Skeletal muscle tissue (tissue), 4 donors: Measurements from ENCODE around the gene RXRB. TPM values are rescaled to one million over a fixed set of nuclear protein-coding genes. Genes with fewer than 3 reads are reported as not detected.

Source experiments
- H3K27ac ChIP-seq: one replicate; pipeline ENCODE4 v1.7.0; 2013; ENCODE audit warnings: mild to moderate bottlenecking, low read depth, low read length, inconsistent platforms
- H3K27me3 ChIP-seq, 3 donors: one replicate each; pipeline ENCODE4 v1.7.0; 2013; ENCODE audit warnings: low read length in 3 of 3; ENCODE audit not compliant: control insufficient read depth in 3 of 3, insufficient read depth in 3 of 3
- H3K36me3 ChIP-seq, 3 donors: one replicate each; pipeline ENCODE4 v1.7.0; 2013; ENCODE audit warnings: low read length in 3 of 3; ENCODE audit not compliant: control insufficient read depth in 3 of 3, insufficient read depth in 3 of 3
- H3K4me1 ChIP-seq, 3 donors: one replicate each; pipeline ENCODE4 v1.7.0; 2013; ENCODE audit warnings: low read length in 3 of 3, mild to moderate bottlenecking in 3 of 3; ENCODE audit not compliant: control insufficient read depth in 3 of 3, insufficient read depth in 3 of 3
- H3K4me3 ChIP-seq, 3 donors: one replicate each; pipeline ENCODE4 v1.7.0; 2013; ENCODE audit warnings: low read length in 3 of 3
- H3K9ac ChIP-seq, 3 donors: one replicate each; pipeline ENCODE4 v1.7.0; 2013; ENCODE audit warnings: low read length in 3 of 3, mild to moderate bottlenecking in 3 of 3, moderate library complexity in 2 of 3, low read depth in 1 of 3
- H3K9me3 ChIP-seq, 3 donors: one replicate each; pipeline ENCODE4 v1.7.0; 2013; ENCODE audit warnings: low read length in 3 of 3; ENCODE audit not compliant: control insufficient read depth in 3 of 3
- total RNA-seq: library from RNA; depleted of rRNA; stranded (reverse); fragments of >200 nt; gene quantifications from one replicate; pipeline ENCODE4 v1.2.3, GENCODE V29; 2014
- donor health status: Osteomylitis.

The RXRB gene
- 17.7 TPM for total RNA-seq

GRCh38 chr6:33200219-33201146, at the start of gene RXRB, which contains the start of gene SLC39A7:
RXRB (minus strand) TSS chr6:33200665; CDS start chr6:33200476, 189 bp downstream.
SLC39A7 (plus strand) TSS chr6:33200867; CDS start chr6:33201246, 379 bp downstream.
- peaks cover 42 to 55% (median 46%) of the 10 kb centered on the region in 3 donors for H3K36me3 ChIP-seq
- no peaks in the 10 kb centered on the region for H3K9me3 ChIP-seq

GRCh38 chr6:33249732-33250630, 49.5 kb upstream of the RXRB start:
- Histone ChIP-seq H3K9ac (peak overlapping the region; percentile 88 to 97 (median 93)), H3K27ac (peak overlapping the region; percentile 94)

More at GRCh38 chr6:33200219-33201146, at the start of gene RXRB, which contains the start of gene SLC39A7:
- Histone ChIP-seq H3K27ac (peak within 1 kb of the TSS; percentile 94), H3K4me1 (peaks cover 54 to 70% (median 58%) of the 10 kb centered on the region in 3 donors), H3K27me3 (no peaks in the 10 kb centered on the region), H3K4me3 (peak within 1 kb of the TSS; percentile 94 to 99 (median 99)), H3K9ac (peak within 1 kb of the TSS; percentile 95 to 100 (median 99))

DNA sequence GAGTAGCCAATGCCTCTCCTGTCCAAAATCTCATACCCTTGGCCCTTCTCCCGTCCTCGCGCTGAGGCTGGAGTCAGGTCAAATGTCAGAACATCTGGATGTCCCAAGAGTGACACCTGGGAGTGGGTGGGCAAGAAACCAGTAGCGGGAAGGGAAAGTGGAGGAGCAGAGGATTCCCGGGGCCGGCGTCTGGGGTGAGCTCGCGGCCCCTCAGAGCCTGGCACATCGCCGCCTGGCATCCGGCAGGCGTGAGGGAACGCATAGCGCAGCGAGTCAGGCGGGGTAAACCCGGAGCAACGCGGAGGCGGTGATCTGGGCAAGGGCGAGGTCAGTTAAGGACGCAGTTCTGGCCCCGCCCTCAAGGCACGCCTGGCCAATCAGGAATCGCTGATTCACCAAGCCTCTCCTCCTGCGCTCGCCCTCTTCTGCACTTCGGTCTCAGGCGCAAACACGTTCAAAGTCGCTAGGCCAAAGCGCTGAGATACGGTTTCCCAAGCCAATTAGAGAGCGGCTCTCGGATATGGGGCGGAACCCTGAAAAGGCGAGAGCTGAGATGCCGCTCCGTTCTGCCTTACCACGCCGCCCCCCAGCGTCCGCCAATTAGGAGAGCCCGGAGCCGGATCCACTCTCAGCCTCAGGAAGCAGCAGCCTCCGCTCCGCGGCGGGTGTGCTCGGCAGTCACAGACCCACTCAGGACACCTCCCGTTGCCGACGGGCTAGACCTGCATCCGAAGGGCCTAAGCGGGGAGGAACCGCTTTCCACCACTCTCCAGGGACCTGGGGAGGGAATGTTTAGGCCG, 48.7 kb upstream of the RXRB start:
- no peaks in the 10 kb centered on the region for H3K9me3 ChIP-seq
- peak overlapping the region; percentile 88 to 97 (median 93) for H3K9ac ChIP-seq
- no peaks in the 10 kb centered on the region for H3K27me3 ChIP-seq
- peak overlapping the region; percentile 94 for H3K27ac ChIP-seq
- H3K4me3 ChIP-seq = peak overlapping the region; percentile 82 to 92 (median 87)
- peaks cover 21 to 23% (median 22%) of the 10 kb centered on the region in 3 donors for H3K4me1 ChIP-seq
- peaks cover 5 to 13% (median 12%) of the 10 kb centered on the region in 3 donors for H3K36me3 ChIP-seq

More at GRCh38 chr6:33249732-33250630, 49.5 kb upstream of the RXRB start:
- peaks cover 21 to 23% (median 22%) of the 10 kb centered on the region in 3 donors for H3K4me1 ChIP-seq
- peak overlapping the region; percentile 79 to 92 (median 87) for H3K4me3 ChIP-seq
- H3K27me3 ChIP-seq = no peaks in the 10 kb centered on the region
- no peaks in the 10 kb centered on the region for H3K9me3 ChIP-seq
- peaks cover 5 to 14% (median 12%) of the 10 kb centered on the region in 3 donors for H3K36me3 ChIP-seq

DNA sequence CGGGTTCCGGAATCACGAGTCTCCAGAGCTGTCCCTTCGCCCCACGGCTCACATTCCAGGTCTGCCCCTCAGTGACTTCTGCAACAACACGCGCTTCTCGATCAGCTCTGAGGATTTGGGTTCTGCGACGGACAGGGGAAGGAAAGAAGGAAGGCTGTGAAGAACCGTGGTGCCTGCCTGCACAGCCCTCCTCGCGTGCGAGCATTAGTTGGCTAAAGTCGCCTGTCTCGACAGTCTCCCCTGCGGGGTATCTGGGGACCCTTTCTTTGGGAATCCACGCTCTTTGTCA, 48.1 kb upstream of the RXRB start:
- Histone ChIP-seq H3K4me3 (peak overlapping the region; percentile 82 to 92 (median 87)), H3K9ac (peak overlapping the region; percentile 84 to 97 (median 93)), H3K27ac (peak overlapping the region; percentile 94), H3K36me3 (peaks cover 5 to 13% (median 12%) of the 10 kb centered on the region in 3 donors), H3K4me1 (peaks cover 21 to 23% (median 22%) of the 10 kb centered on the region in 3 donors), H3K9me3 (no peaks in the 10 kb centered on the region), H3K27me3 (no peaks in the 10 kb centered on the region)

DNA sequence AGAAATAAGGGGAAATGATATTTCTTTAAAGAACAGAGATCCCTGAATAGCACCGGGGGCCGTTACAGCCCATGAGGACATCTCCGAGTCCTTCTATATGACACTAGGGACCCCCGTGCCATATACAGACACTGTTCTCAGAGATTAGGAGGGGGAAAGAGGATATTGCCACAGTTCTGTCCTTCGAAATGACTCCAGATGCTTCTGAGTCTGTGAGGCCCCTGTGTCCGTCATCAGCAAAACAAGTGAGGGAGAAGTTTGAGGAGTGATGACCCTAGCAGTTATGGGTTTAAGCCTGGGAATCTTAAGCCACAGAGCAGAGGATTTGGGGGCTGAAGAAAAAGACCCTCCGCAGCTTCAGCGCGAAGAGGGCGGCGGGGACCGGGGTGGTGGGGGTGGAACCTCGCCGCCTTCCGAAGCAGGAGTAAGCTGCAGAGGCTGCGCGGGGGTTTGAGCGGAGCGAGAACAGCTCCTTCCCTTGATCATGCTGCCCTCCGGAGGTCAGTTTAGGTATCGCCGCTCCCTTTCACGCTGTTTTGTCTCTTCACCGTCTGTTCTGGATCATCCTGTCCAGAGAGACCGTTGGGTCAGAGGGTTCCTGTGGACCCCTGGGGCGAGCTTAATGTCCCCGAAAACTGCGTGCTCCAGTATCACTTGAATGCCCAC, 47.6 kb upstream of the RXRB start:
- Histone ChIP-seq H3K9ac (peak overlapping the region; percentile 84 to 97 (median 93)), H3K4me1 (peaks cover 21 to 23% (median 22%) of the 10 kb centered on the region in 3 donors), H3K27ac (peak overlapping the region; percentile 94), H3K27me3 (no peaks in the 10 kb centered on the region), H3K9me3 (no peaks in the 10 kb centered on the region), H3K4me3 (peak overlapping the region; percentile 82 to 92 (median 87)), H3K36me3 (peaks cover 5 to 13% (median 12%) of the 10 kb centered on the region in 3 donors)

GRCh38 chr6:33243476-33243875, 43.0 kb upstream of the RXRB start:
- peaks cover 2 to 5% (median 2%) of the 10 kb centered on the region in 3 donors for H3K4me1 ChIP-seq
- H3K27me3 ChIP-seq = peaks cover 3 to 7% (median 4%) of the 10 kb centered on the region in 3 donors

GRCh38 chr6:33241968-33242367, 41.5 kb upstream of the RXRB start:
- Histone ChIP-seq H3K27ac (no peak overlapping the region), H3K4me3 (no peak overlapping the region), H3K9ac (no peak overlapping the region), H3K27me3 (peaks cover 3 to 7% (median 4%) of the 10 kb centered on the region in 3 donors), H3K9me3 (no peaks in the 10 kb centered on the region), H3K36me3 (no peaks in the 10 kb centered on the region), H3K4me1 (no peaks in the 10 kb centered on the region)

More at GRCh38 chr6:33243476-33243875, 43.0 kb upstream of the RXRB start:
- Histone ChIP-seq H3K4me3 (no peak overlapping the region), H3K36me3 (no peaks in the 10 kb centered on the region), H3K9me3 (no peaks in the 10 kb centered on the region), H3K27ac (no peak overlapping the region), H3K9ac (no peak overlapping the region)

DNA sequence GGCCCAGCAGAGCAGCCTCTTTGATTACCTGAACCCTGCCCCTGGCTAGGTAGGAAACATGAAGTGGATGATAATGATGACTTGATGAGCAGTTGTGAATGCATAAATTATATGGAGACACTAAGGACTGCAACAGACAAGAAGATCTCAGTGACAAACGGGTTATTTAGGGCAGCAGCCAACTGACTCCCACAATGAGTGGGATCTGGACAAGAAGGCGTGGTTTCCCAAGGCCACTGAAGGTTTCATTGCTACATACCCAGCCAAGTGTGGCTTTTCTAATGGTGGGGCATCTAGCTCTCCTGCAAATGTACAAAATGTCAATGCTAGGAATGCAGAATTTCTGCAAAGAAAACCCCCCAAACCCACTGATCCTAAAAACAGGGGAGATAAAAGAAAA, 37.3 kb upstream of the RXRB start:
- Histone ChIP-seq H3K4me1 (no peaks in the 10 kb centered on the region), H3K9ac (no peak overlapping the region), H3K9me3 (no peaks in the 10 kb centered on the region), H3K27me3 (peaks cover 14 to 18% (median 14%) of the 10 kb centered on the region in 3 donors), H3K36me3 (no peaks in the 10 kb centered on the region), H3K27ac (no peak overlapping the region), H3K4me3 (no peak overlapping the region)
